ENCODE results near the gene TRPM5.

- TF ChIP-seq CTCF (IDR thresholded peaks at IDR 0.05) (no peak), POLR2A (IDR thresholded peaks at IDR 0.05) (no peak)
These were observed 42.8 kb downstream of the TRPM5 start for GRCh38 chr11:2401436-2401984.

All from heart left ventricle (tissue), 13 donors.